Measurements from ENCODE around the gene FAM219A.
"Not testable (repeated sequence)": the region's sequence is repeated elsewhere in the genome, so short reads cannot be mapped to it uniquely, and the experiment has no call there.

Gene FAM219A

GRCh38 chr9:34378376-34379060, 79.9 kb downstream of the FAM219A start:
- no peak for DNase-seq

GRCh38 chr9:34377404-34377746, 81.0 kb downstream of the FAM219A start:
- peak in 6 of 51 donors; percentile 30 to 53 (median 42) for DNase-seq

GRCh38 chr9:34376596-34377403, 81.6 kb downstream of the FAM219A start, which contains the start of gene MYORG:
MYORG (minus strand) TSS chr9:34376898; CDS start chr9:34372943, 3,955 bp downstream.
- DNase-seq: peak; percentile 51 to 96 (median 87)

GRCh38 chr9:34375901-34376595, 82.3 kb downstream of the FAM219A start:
- peak in 26 of 51 donors; percentile 27 to 79 (median 49) for DNase-seq

- DNase-seq: no peak
Measured at GRCh38 chr9:34374905-34375552, 83.3 kb downstream of the FAM219A start.

GRCh38 chr9:34374339-34374738, 84.0 kb downstream of the FAM219A start:
- DNase-seq: no peak

- DNase-seq: no peak
Measured at GRCh38 chr9:34373749-34374148, 84.6 kb downstream of the FAM219A start.

- DNase-seq: no peak
Measured at GRCh38 chr9:34372467-34373011, 85.8 kb downstream of the FAM219A start.

GRCh38 chr9:34371886-34372466, 86.4 kb downstream of the FAM219A start:
- DNase-seq: no peak

GRCh38 chr9:34370970-34371880, 87.1 kb downstream of the FAM219A start:
- DNase-seq: no peak

- DNase-seq: no peak
Measured at GRCh38 chr9:34370335-34370969, 87.9 kb downstream of the FAM219A start.

GRCh38 chr9:34369636-34370035, 88.7 kb downstream of the FAM219A start:
- DNase-seq: no peak

- not testable (repeated sequence) for DNase-seq
Measured at GRCh38 chr9:34368796-34369195, 89.6 kb downstream of the FAM219A start.

GRCh38 chr9:34367751-34368410, 90.5 kb downstream of the FAM219A start:
- DNase-seq: not testable (repeated sequence)

GRCh38 chr9:34366365-34366764, 92.0 kb downstream of the FAM219A start:
- no peak for DNase-seq

- DNase-seq: no peak
Measured at GRCh38 chr9:34365282-34365681, 93.1 kb downstream of the FAM219A start.

GRCh38 chr9:34363619-34364351, 94.6 kb downstream of the FAM219A start:
- DNase-seq: no peak

- no peak for DNase-seq
Measured at GRCh38 chr9:34362614-34363214, 95.7 kb downstream of the FAM219A start.
